ENCODE measurements around the gene SYT14. TPM values are rescaled to one million over a fixed set of nuclear protein-coding genes. Genes with fewer than 3 reads are reported as not detected.

Gene SYT14
- total and polyA plus RNA-seq, 2 of the 4 experiments (the other 2 are of a cell fraction): 0.14 to 1.3 TPM

DNA sequence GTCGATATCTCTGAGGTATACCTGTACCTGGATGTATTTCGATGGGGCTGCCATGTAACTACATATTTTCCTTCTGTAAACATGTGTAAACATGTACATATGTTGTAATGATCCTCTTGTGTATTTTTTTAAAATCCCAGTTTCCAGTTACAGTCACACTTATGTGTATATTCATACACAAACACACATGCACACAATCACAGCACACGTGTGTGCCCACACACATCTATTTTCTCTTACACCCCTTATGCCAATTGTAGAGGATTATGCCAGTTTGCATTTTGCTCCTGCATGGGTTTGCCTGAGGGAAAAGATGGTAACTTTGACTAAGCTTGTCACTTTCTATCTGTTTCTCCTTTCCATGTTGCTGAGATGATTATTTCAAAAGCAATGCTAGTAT is 10.1 kb downstream of the SYT14 start:
- no peak overlapping the region for H3K4me2 ChIP-seq (ENCODE audit: low read depth, low read length)
- no peak for DNase-seq
- H3K36me3 ChIP-seq (ENCODE audit: control insufficient read depth, insufficient read depth, low read length): no peaks in the 10 kb centered on the region
- H3K4me3 ChIP-seq (ENCODE audit: insufficient read depth, low read depth, low read length): no peak overlapping the region
- H3K9ac ChIP-seq (ENCODE audit: low read depth, low read length): no peak overlapping the region
- ChIA-PET POLR2A (ENCODE audit: unreplicated experiment) (no interaction called here), CTCF (no interaction called here)
- H3K14ac ChIP-seq (replicated peaks; ENCODE audit: low read depth, low read length): no peak overlapping the region
- H4K8ac ChIP-seq (ENCODE audit: low read depth in 2 of 2, low read length in 2 of 2): no peak overlapping the region
- no peak overlapping the region for H2AK9ac ChIP-seq (replicated peaks; ENCODE audit: low read depth, low read length, poor library complexity)
- H3K4ac ChIP-seq (ENCODE audit: low read depth, low read length): no peak overlapping the region
- BruUV-seq (replicated peaks): no TSS peak
- no CpG with 5 or more reads among the region's 3 CpGs for WGBS, 2 experiments (ENCODE audit: extremely low coverage in 2 of 2, insufficient read length in 1 of 2)
- peaks cover 2% of the 10 kb centered on the region; the same call in 1 of the 2 replicates for H3K9me1 ChIP-seq (ENCODE audit: insufficient read depth, low read length)
- H2BK20ac ChIP-seq (ENCODE audit: low read depth, low read length): no peak overlapping the region
- H2BK15ac ChIP-seq (ENCODE audit: low read depth, low read length): no peak overlapping the region
- no peak overlapping the region for H4K5ac ChIP-seq (ENCODE audit: low read depth, low read length)
- H3K56ac ChIP-seq (ENCODE audit: extremely low read depth, insufficient read depth, low read length): no peak overlapping the region
- H2BK120ac ChIP-seq (ENCODE audit: low read depth, low read length): no peak overlapping the region
- TF ChIP-seq MAZ (IDR thresholded peaks at IDR 0.05; ENCODE audit: borderline replicate concordance, low read depth, low read length) (no peak), BHLHE40 (IDR thresholded peaks at IDR 0.05; ENCODE audit: low read depth, low read length) (no peak), FOS (IDR thresholded peaks at IDR 0.05; ENCODE audit: low read depth, low read length) (no peak), RCOR1 (IDR thresholded peaks at IDR 0.05; ENCODE audit: insufficient replicate concordance, low read length) (no peak), SMC3 (IDR thresholded peaks at IDR 0.05; ENCODE audit: low read depth, low read length) (no peak), RAD21 (IDR thresholded peaks at IDR 0.05; ENCODE audit: low read length) (no peak), RFX5 (IDR thresholded peaks at IDR 0.05; ENCODE audit: low read depth, low read length) (no peak), CEBPB (IDR thresholded peaks at IDR 0.05; ENCODE audit: low read depth, low read length) (no peak), MAFK (IDR thresholded peaks at IDR 0.05; ENCODE audit: low read depth, low read length) (no peak), MXI1 (IDR thresholded peaks at IDR 0.05; ENCODE audit: borderline replicate concordance, low read depth, low read length) (no peak), CHD1 (IDR thresholded peaks at IDR 0.05; ENCODE audit: low read depth, low read length) (no peak), POLR2A (IDR thresholded peaks at IDR 0.05; ENCODE audit: low read depth, low read length) (no peak), NFE2L2 (IDR thresholded peaks at IDR 0.05; ENCODE audit: low read depth, low read length) (no peak)
- TF ChIP-seq, protein P1, sequence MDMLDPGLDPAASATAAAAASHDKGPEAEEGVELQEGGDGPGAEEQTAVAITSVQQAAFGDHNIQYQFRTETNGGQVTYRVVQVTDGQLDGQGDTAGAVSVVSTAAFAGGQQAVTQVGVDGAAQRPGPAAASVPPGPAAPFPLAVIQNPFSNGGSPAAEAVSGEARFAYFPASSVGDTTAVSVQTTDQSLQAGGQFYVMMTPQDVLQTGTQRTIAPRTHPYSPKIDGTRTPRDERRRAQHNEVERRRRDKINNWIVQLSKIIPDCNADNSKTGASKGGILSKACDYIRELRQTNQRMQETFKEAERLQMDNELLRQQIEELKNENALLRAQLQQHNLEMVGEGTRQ (IDR thresholded peaks at IDR 0.05; ENCODE audit: low read depth, low read length): no peak
- TF ChIP-seq, protein P2, sequence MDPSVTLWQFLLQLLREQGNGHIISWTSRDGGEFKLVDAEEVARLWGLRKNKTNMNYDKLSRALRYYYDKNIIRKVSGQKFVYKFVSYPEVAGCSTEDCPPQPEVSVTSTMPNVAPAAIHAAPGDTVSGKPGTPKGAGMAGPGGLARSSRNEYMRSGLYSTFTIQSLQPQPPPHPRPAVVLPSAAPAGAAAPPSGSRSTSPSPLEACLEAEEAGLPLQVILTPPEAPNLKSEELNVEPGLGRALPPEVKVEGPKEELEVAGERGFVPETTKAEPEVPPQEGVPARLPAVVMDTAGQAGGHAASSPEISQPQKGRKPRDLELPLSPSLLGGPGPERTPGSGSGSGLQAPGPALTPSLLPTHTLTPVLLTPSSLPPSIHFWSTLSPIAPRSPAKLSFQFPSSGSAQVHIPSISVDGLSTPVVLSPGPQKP (IDR thresholded peaks at IDR 0.05; ENCODE audit: borderline replicate concordance, low read depth, low read length): no peak
- TF ChIP-seq, protein P3, sequence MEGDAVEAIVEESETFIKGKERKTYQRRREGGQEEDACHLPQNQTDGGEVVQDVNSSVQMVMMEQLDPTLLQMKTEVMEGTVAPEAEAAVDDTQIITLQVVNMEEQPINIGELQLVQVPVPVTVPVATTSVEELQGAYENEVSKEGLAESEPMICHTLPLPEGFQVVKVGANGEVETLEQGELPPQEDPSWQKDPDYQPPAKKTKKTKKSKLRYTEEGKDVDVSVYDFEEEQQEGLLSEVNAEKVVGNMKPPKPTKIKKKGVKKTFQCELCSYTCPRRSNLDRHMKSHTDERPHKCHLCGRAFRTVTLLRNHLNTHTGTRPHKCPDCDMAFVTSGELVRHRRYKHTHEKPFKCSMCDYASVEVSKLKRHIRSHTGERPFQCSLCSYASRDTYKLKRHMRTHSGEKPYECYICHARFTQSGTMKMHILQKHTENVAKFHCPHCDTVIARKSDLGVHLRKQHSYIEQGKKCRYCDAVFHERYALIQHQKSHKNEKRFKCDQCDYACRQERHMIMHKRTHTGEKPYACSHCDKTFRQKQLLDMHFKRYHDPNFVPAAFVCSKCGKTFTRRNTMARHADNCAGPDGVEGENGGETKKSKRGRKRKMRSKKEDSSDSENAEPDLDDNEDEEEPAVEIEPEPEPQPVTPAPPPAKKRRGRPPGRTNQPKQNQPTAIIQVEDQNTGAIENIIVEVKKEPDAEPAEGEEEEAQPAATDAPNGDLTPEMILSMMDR (conservative IDR thresholded peaks at IDR 0.05; ENCODE audit: low read depth, low read length): no peak
- no peaks in the 10 kb centered on the region for H3K27me3 ChIP-seq (ENCODE audit: control insufficient read depth, insufficient read depth, low read length)
- H3K18ac ChIP-seq (ENCODE audit: low read depth, low read length): no peak overlapping the region
- no peaks in the 10 kb centered on the region for H3K4me1 ChIP-seq (ENCODE audit: control insufficient read depth, insufficient read depth, low read length)
- no peaks in the 10 kb centered on the region for H3K9me3 ChIP-seq (ENCODE audit: control insufficient read depth, insufficient read depth, low read length)
- H2AK5ac ChIP-seq (ENCODE audit: low read depth, low read length): no peak overlapping the region
- H3K79me1 ChIP-seq (ENCODE audit: low read depth in 1 of 2, low read length in 2 of 2): no peaks in the 10 kb centered on the region
- dilution Hi-C loops (cut with HindIII; ENCODE audit: low sequenced_read_pairs, unreplicated experiment) (no loop called here), intact Hi-C loops (cut with micrococcal nuclease) (no loop called here), in situ Hi-C loops (cut with MboI; ENCODE audit: low sequenced_read_pairs) (no loop called here)
- no peak overlapping the region for H2AFZ ChIP-seq (replicated peaks; ENCODE audit: low read length, poor library complexity)
- H2BK5ac ChIP-seq (ENCODE audit: low read depth, low read length, poor library complexity, severe bottlenecking): no peak overlapping the region
- no peaks in the 10 kb centered on the region for H4K20me1 ChIP-seq (ENCODE audit: insufficient read depth, low read length)
- no peak overlapping the region for H4K91ac ChIP-seq (ENCODE audit: insufficient read depth, low read depth, low read length)
- ATAC-seq (ENCODE audit: low read depth): no peak
- H3K27ac ChIP-seq (ENCODE audit: insufficient read depth, low read length): no peak overlapping the region
- no peak overlapping the region for H3K23ac ChIP-seq (ENCODE audit: low read depth, low read length)
